ENCODE results near the gene ANKRD27.

The ANKRD27 gene

DNA sequence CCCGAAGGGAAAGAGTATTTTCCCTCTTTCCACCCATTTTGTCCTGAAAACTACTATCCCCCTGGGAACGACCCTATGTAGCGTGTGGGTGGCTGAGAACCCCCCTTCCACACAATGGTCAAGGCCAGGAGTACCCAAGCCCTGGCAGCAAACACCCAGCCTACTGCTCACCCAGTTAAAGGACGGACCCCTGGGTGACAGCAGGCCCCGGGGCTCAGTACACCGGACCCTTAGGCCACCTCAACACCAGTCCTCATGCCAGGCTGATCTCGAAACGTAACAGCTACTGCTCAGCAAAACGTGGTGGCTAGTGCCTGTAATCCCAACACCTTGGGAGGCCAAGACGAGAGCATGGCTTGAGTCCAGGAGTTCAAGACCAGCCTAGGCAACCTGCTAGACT lies 1.4 kb downstream of the ANKRD27 start:
- peak overlapping the region; percentile 84 for H3K4me2 ChIP-seq (ENCODE audit: insufficient read depth, low read length)
- no peaks in the 10 kb centered on the region for H3K27me3 ChIP-seq (ENCODE audit: insufficient read depth, low read length, poor library complexity)
- peaks cover 11% of the 10 kb centered on the region for H3K36me3 ChIP-seq (ENCODE audit: insufficient read depth, low read length)
- peaks cover 62% of the 10 kb centered on the region for H3K79me2 ChIP-seq (ENCODE audit: insufficient read depth, low read length)
- no peaks in the 10 kb centered on the region for H3K9me3 ChIP-seq (ENCODE audit: insufficient read depth, low read length, severe bottlenecking)
- peaks cover 32% of the 10 kb centered on the region for H3K4me1 ChIP-seq (ENCODE audit: insufficient read depth, low read length)
- TF ChIP-seq, protein P1, sequence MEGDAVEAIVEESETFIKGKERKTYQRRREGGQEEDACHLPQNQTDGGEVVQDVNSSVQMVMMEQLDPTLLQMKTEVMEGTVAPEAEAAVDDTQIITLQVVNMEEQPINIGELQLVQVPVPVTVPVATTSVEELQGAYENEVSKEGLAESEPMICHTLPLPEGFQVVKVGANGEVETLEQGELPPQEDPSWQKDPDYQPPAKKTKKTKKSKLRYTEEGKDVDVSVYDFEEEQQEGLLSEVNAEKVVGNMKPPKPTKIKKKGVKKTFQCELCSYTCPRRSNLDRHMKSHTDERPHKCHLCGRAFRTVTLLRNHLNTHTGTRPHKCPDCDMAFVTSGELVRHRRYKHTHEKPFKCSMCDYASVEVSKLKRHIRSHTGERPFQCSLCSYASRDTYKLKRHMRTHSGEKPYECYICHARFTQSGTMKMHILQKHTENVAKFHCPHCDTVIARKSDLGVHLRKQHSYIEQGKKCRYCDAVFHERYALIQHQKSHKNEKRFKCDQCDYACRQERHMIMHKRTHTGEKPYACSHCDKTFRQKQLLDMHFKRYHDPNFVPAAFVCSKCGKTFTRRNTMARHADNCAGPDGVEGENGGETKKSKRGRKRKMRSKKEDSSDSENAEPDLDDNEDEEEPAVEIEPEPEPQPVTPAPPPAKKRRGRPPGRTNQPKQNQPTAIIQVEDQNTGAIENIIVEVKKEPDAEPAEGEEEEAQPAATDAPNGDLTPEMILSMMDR (IDR thresholded peaks at IDR 0.05; ENCODE audit: borderline replicate concordance, extremely low read depth, low read length, poor library complexity, severe bottlenecking): no peak
- TF ChIP-seq EZH2 (IDR thresholded peaks at IDR 0.05; ENCODE audit: borderline replicate concordance, low read depth, low read length, severe bottlenecking): no peak
- no peak overlapping the region for H2AFZ ChIP-seq (ENCODE audit: low read depth, low read length)
- peak overlapping the region; percentile 79 for H3K9ac ChIP-seq (ENCODE audit: low read depth, low read length)
- peak overlapping the region in 1 of 2 experiments; percentile 98; a peak in 2 of 4 replicates for H3K4me3 ChIP-seq (ENCODE audit: low read depth in 1 of 2, low read length in 2 of 2)
- ATAC-seq (ENCODE audit: insufficient read depth, low read depth) (no peak), DNase-seq (no peak)
- H3K27ac ChIP-seq (ENCODE audit: low read length): no peak overlapping the region
- H4K20me1 ChIP-seq (ENCODE audit: insufficient read depth, low read length): peaks cover 55% of the 10 kb centered on the region

DNA sequence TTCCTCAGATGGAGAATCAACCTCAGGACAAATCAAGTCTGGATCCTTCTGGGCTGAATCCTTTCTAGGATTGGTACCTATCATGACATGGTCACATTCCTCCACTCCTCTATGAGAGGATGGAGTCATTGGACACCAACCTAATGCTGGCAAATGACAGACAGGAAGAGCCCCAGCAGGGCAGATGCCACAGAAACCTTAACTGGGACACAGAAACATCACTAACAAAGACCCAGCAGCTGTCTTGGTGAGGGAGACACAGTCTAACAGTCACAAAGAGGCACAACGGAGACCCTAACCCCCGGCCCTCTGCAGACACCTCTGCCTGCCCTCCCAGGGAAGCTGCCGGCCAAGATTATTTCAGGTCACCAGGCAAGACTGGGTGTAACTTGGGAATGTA lies 2.1 kb downstream of the ANKRD27 start:
- Histone ChIP-seq H3K4me1 (ENCODE audit: insufficient read depth, low read length) (peaks cover 32% of the 10 kb centered on the region), H3K79me2 (ENCODE audit: insufficient read depth, low read length) (peaks cover 69% of the 10 kb centered on the region), H3K4me2 (ENCODE audit: insufficient read depth, low read length) (peak overlapping the region; percentile 84), H3K27me3 (ENCODE audit: insufficient read depth, low read length, poor library complexity) (no peaks in the 10 kb centered on the region), H4K20me1 (ENCODE audit: insufficient read depth, low read length) (peaks cover 63% of the 10 kb centered on the region), H3K9ac (ENCODE audit: low read depth, low read length) (no peak overlapping the region), H2AFZ (ENCODE audit: low read depth, low read length) (no peak overlapping the region), H3K36me3 (ENCODE audit: insufficient read depth, low read length) (peaks cover 11% of the 10 kb centered on the region), H3K4me3 (ENCODE audit: low read depth in 1 of 2, low read length in 2 of 2) (0 out of 4 replicates have a peak overlapping the region, but pooled peaks of 1 of the 2 experiments have one; percentile 98), H3K9me3 (ENCODE audit: insufficient read depth, low read length, severe bottlenecking) (no peaks in the 10 kb centered on the region), H3K27ac (ENCODE audit: low read length) (no peak overlapping the region)
- DNase-seq (no peak), ATAC-seq (ENCODE audit: insufficient read depth, low read depth) (no peak)
- no peak for TF ChIP-seq EZH2 (IDR thresholded peaks at IDR 0.05; ENCODE audit: borderline replicate concordance, low read depth, low read length, severe bottlenecking)
- TF ChIP-seq, protein P1 (IDR thresholded peaks at IDR 0.05; ENCODE audit: borderline replicate concordance, extremely low read depth, low read length, poor library complexity, severe bottlenecking): no peak

DNA sequence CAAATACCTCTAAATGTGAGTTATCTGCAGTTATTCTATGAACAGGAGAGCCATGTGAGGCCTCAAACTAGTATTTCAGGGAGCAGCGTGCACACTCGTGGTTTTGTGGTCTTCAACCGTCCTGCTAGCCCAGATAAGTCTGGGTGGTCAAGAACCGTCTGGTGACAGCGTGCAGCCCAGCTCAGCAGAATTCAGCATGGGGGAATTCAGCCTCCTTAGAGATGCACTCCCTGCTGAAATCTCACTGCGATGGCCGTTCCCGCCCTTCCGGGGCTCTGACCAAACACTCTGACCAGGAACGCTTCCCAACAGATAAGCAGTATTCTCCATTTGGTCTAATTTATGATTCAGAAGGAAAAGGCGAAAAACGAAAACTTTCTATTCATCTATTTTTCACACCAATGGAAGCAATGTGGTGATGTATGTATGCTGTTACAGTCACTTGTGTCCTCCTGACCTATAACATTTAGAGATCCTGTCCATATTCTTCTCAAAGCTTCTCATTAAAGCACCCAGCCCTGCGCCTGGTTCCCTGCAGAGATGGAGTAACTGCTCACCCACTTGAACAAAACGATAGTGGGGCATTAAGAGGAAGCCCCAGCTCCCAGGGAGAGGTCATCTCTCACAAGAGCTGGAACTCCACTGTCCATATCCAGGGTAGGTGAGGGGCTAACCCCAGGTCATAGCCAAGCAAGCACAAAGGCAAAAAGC lies 2.9 kb downstream of the ANKRD27 start:
- Histone ChIP-seq H3K79me2 (ENCODE audit: insufficient read depth, low read length) (peaks cover 75% of the 10 kb centered on the region), H3K4me2 (ENCODE audit: insufficient read depth, low read length) (peak overlapping the region; percentile 84)
- TF ChIP-seq, protein P1 (IDR thresholded peaks at IDR 0.05; ENCODE audit: borderline replicate concordance, extremely low read depth, low read length, poor library complexity, severe bottlenecking): no peak
- no peak for TF ChIP-seq EZH2 (IDR thresholded peaks at IDR 0.05; ENCODE audit: borderline replicate concordance, low read depth, low read length, severe bottlenecking)

More for the DNA sequence above, 2.9 kb downstream of the ANKRD27 start:
- Histone ChIP-seq H3K9me3 (ENCODE audit: insufficient read depth, low read length, severe bottlenecking) (no peaks in the 10 kb centered on the region), H3K27ac (ENCODE audit: low read length) (no peak overlapping the region), H3K36me3 (ENCODE audit: insufficient read depth, low read length) (peaks cover 11% of the 10 kb centered on the region), H3K27me3 (ENCODE audit: insufficient read depth, low read length, poor library complexity) (no peaks in the 10 kb centered on the region), H3K4me1 (ENCODE audit: insufficient read depth, low read length) (peaks cover 32% of the 10 kb centered on the region), H4K20me1 (ENCODE audit: insufficient read depth, low read length) (peaks cover 64% of the 10 kb centered on the region), H2AFZ (ENCODE audit: low read depth, low read length) (no peak overlapping the region), H3K4me3 (ENCODE audit: low read depth in 1 of 2, low read length in 2 of 2) (no peak overlapping the region), H3K9ac (ENCODE audit: low read depth, low read length) (no peak overlapping the region)
- no peak for ATAC-seq (ENCODE audit: insufficient read depth, low read depth)
- DNase-seq: no peak

All from DND-41 (cell line).